Measurements from ENCODE around the gene DEFB123. TPM values are rescaled to one million over a fixed set of nuclear protein-coding genes. Genes with fewer than 3 reads are reported as not detected.

DEFB123 gene
- total RNA-seq, 1 donor from 2014 or later: not detected

DNA sequence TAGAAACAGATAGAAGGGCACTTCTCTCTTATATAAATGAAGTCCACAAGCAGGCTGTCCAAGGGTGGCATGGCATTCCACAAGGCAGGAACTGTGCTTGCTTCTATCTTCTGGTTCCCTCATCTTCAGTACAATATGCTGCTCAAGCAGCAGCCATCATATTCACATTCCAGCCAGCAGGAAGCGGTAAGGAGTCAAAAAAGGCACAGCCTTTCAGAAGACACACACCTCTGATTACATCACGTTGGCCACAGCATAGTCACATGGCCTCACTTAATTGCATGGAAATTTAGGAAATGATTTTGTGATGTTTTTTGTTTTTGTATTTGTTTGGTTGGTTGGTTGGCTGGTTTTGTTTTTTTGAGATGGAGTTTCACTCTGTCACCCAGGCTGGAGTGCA, 53.7 kb downstream of the DEFB123 start:
- Histone ChIP-seq H4K20me1 (ENCODE audit: low read depth) (no peaks in the 10 kb centered on the region), H3K4me1 (no peaks in the 10 kb centered on the region), H2AFZ (replicated peaks) (no peak overlapping the region), H3K36me3 (no peaks in the 10 kb centered on the region), H3K27ac (no peak overlapping the region), H3F3A (ENCODE audit: low read depth) (no peaks in the 10 kb centered on the region), H3K9ac (no peak overlapping the region), H3K79me2 (ENCODE audit: low read depth) (no peaks in the 10 kb centered on the region), H3K9me3 (ENCODE audit: low read depth) (peaks cover 12% of the 10 kb centered on the region), H3K4me3 (no peak overlapping the region), H3K27me3 (no peaks in the 10 kb centered on the region), H3K4me2 (no peak overlapping the region)
- TF ChIP-seq, protein P1, sequence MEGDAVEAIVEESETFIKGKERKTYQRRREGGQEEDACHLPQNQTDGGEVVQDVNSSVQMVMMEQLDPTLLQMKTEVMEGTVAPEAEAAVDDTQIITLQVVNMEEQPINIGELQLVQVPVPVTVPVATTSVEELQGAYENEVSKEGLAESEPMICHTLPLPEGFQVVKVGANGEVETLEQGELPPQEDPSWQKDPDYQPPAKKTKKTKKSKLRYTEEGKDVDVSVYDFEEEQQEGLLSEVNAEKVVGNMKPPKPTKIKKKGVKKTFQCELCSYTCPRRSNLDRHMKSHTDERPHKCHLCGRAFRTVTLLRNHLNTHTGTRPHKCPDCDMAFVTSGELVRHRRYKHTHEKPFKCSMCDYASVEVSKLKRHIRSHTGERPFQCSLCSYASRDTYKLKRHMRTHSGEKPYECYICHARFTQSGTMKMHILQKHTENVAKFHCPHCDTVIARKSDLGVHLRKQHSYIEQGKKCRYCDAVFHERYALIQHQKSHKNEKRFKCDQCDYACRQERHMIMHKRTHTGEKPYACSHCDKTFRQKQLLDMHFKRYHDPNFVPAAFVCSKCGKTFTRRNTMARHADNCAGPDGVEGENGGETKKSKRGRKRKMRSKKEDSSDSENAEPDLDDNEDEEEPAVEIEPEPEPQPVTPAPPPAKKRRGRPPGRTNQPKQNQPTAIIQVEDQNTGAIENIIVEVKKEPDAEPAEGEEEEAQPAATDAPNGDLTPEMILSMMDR (IDR thresholded peaks at IDR 0.05): peak; percentile 37
- no peak for TF ChIP-seq EZH2phosphoT487 (IDR thresholded peaks at IDR 0.05)
- Mint-ChIP-seq H3K27ac (no peak overlapping the region), H3K9me3 (no peaks in the 10 kb centered on the region), H3K4me3 (no peak overlapping the region), H3K27me3 (ENCODE audit: insufficient read depth, low read depth) (peaks cover 21% of the 10 kb centered on the region), H3K4me1 (peaks cover 4% of the 10 kb centered on the region), H3K36me3 (no peaks in the 10 kb centered on the region)
- DNase-seq (ENCODE audit: low spot score): peak; percentile 25

- Histone ChIP-seq H3K79me2 (ENCODE audit: low read depth) (no peaks in the 10 kb centered on the region), H3K9ac (no peak overlapping the region), H3K4me1 (no peaks in the 10 kb centered on the region), H3K27me3 (no peaks in the 10 kb centered on the region), H3K36me3 (no peaks in the 10 kb centered on the region), H3K27ac (no peak overlapping the region), H2AFZ (replicated peaks) (no peak overlapping the region), H3K4me3 (no peak overlapping the region), H3K9me3 (ENCODE audit: low read depth) (peaks cover 5% of the 10 kb centered on the region), H3K4me2 (no peak overlapping the region), H3F3A (ENCODE audit: low read depth) (no peaks in the 10 kb centered on the region), H4K20me1 (ENCODE audit: low read depth) (no peaks in the 10 kb centered on the region)
- Mint-ChIP-seq H3K27me3 (ENCODE audit: insufficient read depth, low read depth) (peaks cover 20% of the 10 kb centered on the region), H3K4me1 (peaks cover 4% of the 10 kb centered on the region), H3K4me3 (no peak overlapping the region), H3K36me3 (no peaks in the 10 kb centered on the region), H3K27ac (no peak overlapping the region), H3K9me3 (no peaks in the 10 kb centered on the region)
- DNase-seq (ENCODE audit: low spot score): no peak
- TF ChIP-seq EZH2 (IDR thresholded peaks at IDR 0.05): no peak
- TF ChIP-seq, protein P1 (IDR thresholded peaks at IDR 0.05): no peak
- TF ChIP-seq EZH2phosphoT487 (IDR thresholded peaks at IDR 0.05): no peak
These were observed 56.4 kb downstream of the DEFB123 start for GRCh38 chr20:31496761-31497295.

GRCh38 chr20:31497838-31498540, 57.6 kb downstream of the DEFB123 start:
- Histone ChIP-seq H3K79me2 (ENCODE audit: low read depth) (no peaks in the 10 kb centered on the region), H3K27me3 (no peaks in the 10 kb centered on the region), H3F3A (ENCODE audit: low read depth) (no peaks in the 10 kb centered on the region), H3K27ac (no peak overlapping the region), H3K4me1 (no peaks in the 10 kb centered on the region), H3K4me3 (no peak overlapping the region), H3K4me2 (no peak overlapping the region), H3K9ac (no peak overlapping the region), H3K9me3 (ENCODE audit: low read depth) (peaks cover 4% of the 10 kb centered on the region), H4K20me1 (ENCODE audit: low read depth) (no peaks in the 10 kb centered on the region), H3K36me3 (no peaks in the 10 kb centered on the region), H2AFZ (replicated peaks) (no peak overlapping the region)
- Mint-ChIP-seq H3K9me3 (no peaks in the 10 kb centered on the region), H3K27me3 (ENCODE audit: insufficient read depth, low read depth) (peaks cover 22% of the 10 kb centered on the region), H3K4me1 (peaks cover 4% of the 10 kb centered on the region), H3K27ac (no peak overlapping the region), H3K36me3 (no peaks in the 10 kb centered on the region), H3K4me3 (no peak overlapping the region)
- no peak for DNase-seq (ENCODE audit: low spot score)
- TF ChIP-seq, protein P1 (IDR thresholded peaks at IDR 0.05): no peak

Other genes starting within 250 kb of the DEFB123 start
- not detected in 2 replicates for gene DEFB115, start 183.0 kb upstream of the DEFB123 start, total RNA-seq (ENCODE audit: low replicate concordance)
- gene DEFB116, start 132.0 kb upstream of the DEFB123 start, total RNA-seq (ENCODE audit: low replicate concordance): not detected in 2 replicates
- gene DEFB118, start 72.0 kb upstream of the DEFB123 start, total RNA-seq (ENCODE audit: low replicate concordance): not detected in 2 replicates
- gene DEFB119, start 50.0 kb upstream of the DEFB123 start, total RNA-seq (ENCODE audit: low replicate concordance): not detected in 2 replicates
- gene DEFB121, start 34.4 kb upstream of the DEFB123 start, total RNA-seq (ENCODE audit: low replicate concordance): not detected in 2 replicates
- not detected in 2 replicates for gene DEFB124, start 34.5 kb downstream of the DEFB123 start, total RNA-seq (ENCODE audit: low replicate concordance)
- not detected in 2 replicates for gene REM1, start 34.7 kb downstream of the DEFB123 start, total RNA-seq (ENCODE audit: low replicate concordance)
- gene HM13, start 73.8 kb downstream of the DEFB123 start, total RNA-seq (ENCODE audit: low replicate concordance): 46.2 and 81.5 TPM in 2 replicates
- 80.8 and 133 TPM in 2 replicates for gene ID1, start 164.7 kb downstream of the DEFB123 start, total RNA-seq (ENCODE audit: low replicate concordance)
- not detected in 2 replicates for gene COX4I2, start 197.3 kb downstream of the DEFB123 start, total RNA-seq (ENCODE audit: low replicate concordance)